GM21447 (cell line): ENCODE results near the gene ESPN.
"Not testable (repeated sequence)": the region's sequence is repeated elsewhere in the genome, so short reads cannot be mapped to it uniquely, and the experiment has no call there.

Source experiments
- ATAC-seq: cut with Tn5 transposase; IDR thresholded peaks from one replicate; pipeline ENCODE4 v1.9.1; 2021; ENCODE audit not compliant: unreplicated experiment

ESPN gene, protein sequence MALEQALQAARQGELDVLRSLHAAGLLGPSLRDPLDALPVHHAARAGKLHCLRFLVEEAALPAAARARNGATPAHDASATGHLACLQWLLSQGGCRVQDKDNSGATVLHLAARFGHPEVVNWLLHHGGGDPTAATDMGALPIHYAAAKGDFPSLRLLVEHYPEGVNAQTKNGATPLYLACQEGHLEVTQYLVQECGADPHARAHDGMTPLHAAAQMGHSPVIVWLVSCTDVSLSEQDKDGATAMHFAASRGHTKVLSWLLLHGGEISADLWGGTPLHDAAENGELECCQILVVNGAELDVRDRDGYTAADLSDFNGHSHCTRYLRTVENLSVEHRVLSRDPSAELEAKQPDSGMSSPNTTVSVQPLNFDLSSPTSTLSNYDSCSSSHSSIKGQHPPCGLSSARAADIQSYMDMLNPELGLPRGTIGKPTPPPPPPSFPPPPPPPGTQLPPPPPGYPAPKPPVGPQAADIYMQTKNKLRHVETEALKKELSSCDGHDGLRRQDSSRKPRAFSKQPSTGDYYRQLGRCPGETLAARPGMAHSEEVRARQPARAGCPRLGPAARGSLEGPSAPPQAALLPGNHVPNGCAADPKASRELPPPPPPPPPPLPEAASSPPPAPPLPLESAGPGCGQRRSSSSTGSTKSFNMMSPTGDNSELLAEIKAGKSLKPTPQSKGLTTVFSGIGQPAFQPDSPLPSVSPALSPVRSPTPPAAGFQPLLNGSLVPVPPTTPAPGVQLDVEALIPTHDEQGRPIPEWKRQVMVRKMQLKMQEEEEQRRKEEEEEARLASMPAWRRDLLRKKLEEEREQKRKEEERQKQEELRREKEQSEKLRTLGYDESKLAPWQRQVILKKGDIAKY

DNA sequence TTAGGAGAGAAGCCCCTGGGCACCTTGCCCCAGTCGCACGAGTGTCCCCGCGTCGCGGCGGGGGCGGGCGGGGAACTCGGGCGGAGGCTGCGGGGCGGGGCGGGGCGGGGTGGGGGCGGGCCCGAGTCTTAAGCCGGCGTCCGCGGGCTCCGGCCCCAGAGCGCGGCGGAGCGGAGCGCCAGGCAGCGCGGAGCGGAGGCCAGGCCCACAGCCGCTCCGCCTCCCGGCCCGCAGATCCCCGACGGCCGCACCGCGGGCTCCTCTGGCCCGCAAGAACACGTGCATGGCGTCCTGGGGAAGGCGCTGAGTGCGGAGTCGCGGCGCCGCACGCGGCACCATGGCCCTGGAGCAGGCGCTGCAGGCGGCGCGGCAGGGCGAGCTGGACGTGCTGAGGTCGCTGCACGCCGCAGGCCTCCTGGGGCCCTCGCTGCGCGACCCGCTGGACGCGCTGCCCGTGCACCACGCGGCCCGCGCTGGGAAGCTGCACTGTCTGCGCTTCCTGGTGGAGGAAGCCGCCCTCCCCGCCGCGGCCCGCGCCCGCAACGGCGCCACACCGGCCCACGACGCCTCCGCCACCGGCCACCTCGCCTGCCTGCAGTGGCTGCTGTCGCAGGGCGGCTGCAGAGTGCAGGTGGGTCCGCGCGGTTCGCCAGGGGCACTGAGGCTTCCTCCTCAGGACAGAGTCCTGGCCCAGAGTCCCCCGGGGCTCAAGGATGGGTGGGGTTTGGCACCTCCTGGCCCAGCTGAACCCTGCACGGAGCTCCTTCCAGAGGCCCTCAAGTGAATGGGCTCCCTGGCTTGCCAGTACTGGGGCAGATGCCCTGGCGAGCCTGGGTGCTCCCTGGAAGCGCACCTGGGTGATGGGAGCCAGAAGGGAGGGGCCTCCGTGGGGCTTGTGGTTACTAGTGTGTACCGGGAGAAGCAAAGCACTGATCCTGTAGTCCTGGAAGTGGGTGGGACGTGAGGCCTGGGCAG, at the start of gene ESPN:
Gene ESPN (plus strand): TSS at position 158 of the 975 bp plus-strand sequence. CDS start 180 bp downstream, at position 338.
- no peak for ATAC-seq

GRCh38 chr1:6378096-6378746, 46.4 kb upstream of the ESPN start:
- ATAC-seq = no peak

DNA sequence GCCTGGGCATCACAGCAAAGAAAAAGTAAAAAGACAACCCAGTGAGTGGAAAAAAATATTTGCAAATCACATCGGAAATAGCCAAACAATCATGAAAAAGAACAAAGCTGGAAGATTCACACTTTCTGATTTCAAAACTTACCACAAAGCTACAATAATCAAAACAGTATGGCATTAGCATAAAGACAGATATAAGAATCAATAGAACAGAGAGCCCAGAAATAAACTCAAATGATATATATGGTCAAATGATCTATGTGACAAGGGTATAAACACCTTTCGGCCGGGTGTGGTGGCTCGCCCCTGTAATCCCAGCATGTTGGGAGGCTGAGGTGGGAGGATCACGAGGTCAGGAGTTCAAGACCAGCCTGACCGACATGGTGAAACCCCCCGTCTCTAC, 44.5 kb upstream of the ESPN start:
- ATAC-seq = no peak

GRCh38 chr1:6384135-6384534, 40.4 kb upstream of the ESPN start:
- no peak for ATAC-seq

DNA sequence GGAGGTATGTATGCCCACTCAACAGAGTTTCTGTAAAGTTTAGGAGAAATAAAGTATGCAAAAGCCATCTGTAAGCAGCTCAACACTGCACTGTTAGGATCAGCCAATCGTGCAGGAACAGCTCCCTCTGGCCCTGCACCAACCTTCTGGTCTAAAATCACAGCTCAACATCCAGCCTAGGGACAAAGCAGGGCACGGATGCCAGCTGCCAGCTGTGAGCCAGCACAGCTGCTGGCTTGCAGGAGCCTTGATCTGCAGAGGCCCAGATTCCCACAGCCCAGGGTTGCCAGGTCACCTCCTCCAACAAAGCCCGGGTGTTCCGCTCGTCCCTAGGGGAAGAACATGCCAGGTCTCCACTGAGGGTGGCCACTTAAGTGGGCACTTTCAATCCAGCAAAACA, 39.6 kb upstream of the ESPN start:
- ATAC-seq = no peak

- no peak for ATAC-seq
Measured at GRCh38 chr1:6385488-6386191, 38.9 kb upstream of the ESPN start.

- no peak for ATAC-seq
Measured at GRCh38 chr1:6386371-6386949, 38.1 kb upstream of the ESPN start.

GRCh38 chr1:6389971-6390370, 34.6 kb upstream of the ESPN start:
- ATAC-seq = no peak

DNA sequence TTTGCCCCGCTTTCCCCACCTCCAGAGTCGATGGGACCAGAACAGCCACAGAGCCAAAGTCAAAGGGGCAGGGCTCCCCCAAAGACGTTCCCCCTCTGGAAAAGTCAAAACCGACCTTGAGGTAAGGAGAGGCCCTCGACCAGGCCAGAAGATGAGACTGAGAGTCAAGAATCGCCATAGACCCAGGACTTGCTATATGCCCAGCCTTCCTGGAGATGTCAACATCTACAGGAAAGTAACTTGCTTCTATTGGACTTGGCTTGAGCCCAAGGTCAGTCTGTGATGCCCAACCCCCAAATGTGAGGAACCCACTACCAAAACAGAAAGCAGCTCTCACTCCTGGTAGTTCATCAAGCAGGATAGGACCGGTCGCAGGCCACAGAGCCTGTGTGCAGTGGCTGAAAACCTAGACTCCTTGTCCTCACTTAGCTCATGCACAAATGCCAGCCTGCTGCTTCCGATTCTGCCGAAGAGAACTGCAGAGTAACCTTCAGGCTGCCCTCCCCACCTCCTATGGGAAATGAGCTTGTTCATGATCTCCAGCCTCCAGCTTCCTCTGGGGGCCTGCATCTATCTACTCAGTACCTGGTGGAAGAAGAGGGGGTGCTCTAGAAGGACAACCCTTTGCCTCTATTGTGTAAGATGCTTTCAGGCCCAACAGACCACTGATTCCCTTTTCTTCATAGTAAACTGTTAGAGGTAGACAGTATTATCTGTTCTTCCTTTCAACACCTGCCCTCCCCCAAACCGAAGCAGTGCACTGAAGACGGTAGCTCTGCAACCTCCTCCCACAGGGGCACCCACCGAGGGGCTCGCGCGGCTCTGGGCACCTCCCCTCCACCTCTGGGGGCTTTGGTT, 32.4 kb upstream of the ESPN start:
- ATAC-seq = no peak

DNA sequence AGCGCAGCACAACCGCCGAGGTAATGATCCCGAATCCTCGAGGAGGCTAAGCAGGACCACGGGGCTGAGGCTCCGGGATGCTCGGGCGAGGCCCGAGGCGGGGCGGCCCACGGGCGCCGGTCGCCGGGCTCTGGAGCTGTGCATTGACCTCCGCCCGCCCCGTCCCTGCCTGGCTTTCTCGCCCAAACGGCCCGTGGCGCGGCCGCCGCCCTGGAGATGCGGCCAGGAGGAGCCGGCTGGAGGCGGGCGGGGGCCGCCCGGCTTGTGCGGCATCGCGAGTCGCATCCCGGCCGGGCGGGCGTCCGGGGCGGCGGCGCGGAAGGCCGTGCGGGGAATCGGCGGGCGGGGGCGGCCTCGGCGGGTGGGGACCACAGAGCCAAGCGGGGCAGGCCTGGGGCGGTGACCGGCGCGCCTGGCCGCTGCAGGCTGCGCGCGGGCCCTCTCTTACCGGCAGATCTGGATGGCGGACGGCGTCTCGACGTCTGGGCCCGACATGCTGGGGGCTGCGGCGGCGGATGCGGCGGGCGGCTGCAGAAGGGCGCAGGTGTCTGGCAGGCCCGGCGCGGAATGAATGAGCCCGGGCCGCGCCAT, 31.7 kb upstream of the ESPN start:
- ATAC-seq = no peak

DNA sequence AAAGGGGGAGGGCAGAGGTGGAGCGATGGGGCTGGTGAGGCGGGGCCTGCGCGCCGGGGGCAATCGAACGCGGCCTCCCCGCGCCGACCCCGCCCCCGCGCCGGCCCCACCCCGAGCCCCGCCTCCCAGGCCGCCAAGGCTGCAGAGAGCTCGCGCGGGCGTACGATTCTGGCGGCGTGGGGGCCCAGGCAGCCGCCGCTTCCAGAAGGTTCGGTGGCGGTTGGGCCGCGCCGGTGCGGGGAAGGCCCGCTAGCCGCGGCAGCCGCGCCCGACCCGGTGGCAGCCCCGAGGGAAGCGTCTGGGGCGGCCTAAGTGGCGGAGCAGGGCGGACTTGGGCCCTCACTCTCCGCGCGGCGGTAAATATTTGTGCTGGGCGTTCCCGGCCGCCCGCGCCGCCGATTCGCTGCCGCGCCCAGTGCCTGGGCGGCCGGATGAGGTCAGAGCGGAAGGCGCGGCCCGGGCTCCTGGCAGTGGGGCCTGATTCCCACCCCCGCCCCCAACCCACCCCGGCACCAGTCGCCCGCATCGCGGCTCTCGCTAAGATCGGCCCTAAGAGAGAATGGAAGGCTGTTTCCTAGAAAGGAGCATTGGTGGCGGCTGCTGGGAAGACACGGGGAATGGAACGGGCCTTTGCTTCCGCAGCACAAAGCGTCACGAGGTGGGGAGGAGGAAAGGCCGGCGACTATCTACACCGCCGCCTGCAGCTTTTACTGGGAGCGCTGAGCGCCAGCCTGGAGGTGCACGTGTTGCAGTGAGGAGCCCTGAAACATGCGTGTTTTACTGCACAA, 31.0 kb upstream of the ESPN start, which contains the start of gene ACOT7:
Gene ACOT7 (minus strand): TSS at position 368 of the 788 bp plus-strand sequence. CDS start 368 bp downstream, outside the sequence.
- peak; percentile 73 for ATAC-seq

DNA sequence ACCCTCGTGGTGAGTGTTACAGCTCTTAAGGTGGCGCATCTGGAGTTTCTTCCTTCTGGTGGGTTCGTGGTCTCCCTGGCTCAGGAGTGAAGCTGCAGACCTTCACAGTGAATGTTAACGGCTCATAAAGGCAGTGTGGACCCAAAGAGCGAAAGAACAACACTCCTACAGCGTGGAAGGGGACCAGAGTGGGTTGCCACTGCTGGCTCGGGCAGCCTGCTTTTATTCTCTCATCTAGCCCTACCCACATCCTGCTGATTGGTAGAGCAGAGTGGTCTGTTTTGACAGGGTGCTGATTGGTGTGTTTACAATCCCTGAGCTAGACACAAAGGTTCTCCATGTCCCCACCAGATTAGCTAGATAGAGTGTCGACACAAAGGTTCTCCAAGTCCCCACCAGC, 29.4 kb upstream of the ESPN start:
- ATAC-seq = not testable (repeated sequence)

DNA sequence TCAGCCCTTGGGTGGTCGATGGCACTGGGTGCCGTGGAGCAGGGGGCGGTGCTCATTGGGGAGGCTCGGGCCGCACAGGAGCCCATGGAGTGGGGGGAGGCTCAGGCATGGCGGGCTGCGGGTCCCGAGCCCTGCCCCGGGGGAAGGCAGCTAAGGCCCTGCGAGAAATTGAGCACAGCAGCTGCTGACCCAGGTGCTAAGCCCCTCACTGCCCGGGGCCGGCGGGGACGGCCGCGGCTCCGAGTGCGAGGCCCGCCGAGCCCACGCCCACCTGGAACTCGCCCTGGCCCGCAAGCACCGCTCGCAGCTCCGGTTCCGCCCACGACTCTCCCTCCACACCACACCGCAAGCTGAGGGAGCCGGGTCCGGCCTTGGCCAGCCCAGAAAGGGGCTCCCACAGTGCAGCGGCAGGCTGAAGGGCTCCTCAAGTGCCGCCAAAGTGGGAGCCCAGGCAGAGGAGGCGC, 28.8 kb upstream of the ESPN start:
- ATAC-seq = not testable (repeated sequence)

DNA sequence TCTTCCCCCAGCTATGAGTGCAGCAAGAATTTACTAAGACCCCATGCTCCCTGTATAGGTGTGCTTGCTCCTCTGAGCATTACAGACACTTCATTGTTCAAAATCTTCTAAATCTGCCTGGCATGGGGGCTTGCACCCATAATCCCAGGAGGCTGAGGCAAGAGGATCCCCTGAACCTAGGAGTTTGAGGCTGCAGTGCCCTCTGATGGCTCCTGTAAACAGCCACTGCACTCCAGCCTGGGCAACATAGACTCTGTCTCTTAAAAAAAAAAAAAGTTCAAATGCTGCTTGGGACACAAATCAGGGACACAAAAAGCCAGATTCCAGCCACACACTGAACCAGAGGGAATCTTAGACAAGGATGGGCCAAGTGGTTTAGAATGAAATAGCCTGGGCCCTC, 27.6 kb upstream of the ESPN start:
- ATAC-seq = no peak

- no peak for ATAC-seq
Measured at GRCh38 chr1:6397844-6398441, 26.6 kb upstream of the ESPN start.

DNA sequence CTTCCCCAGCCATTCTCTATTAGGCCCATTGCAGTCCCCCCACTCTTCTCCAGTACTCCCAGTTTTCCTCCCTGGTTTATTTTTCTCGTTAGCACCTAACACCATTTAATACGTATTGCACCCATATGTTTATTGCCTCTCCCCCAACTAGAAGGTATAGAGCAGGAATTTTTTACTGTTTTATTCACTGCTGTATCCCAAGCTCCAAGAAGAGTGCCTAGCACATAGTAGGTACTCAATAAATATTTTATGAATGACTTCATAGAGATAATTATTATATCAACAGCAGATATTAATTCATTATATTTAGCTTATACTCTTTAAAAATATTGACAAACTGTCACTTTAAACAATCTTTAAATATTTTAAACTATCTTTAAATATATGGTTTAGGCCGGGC, 25.3 kb upstream of the ESPN start:
- no peak for ATAC-seq

DNA sequence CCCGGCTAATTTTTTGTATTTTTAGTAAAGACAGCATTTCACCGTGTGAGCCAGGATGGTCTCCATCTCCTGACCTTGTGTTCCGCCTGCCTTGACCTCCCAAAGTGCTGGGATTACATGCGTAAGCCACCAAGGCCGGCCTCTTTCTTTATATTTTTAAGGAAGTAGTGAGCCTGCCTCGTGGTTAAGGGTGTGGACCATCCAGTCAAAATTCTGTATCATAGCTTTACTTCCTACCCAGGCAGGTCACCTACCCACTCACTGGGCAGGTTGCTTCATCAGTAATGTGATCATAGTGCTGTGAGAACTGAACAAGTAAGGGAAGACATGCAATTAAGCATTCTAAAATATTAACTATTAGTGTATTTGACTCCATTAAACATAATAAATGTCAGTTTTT, 22.9 kb upstream of the ESPN start:
- ATAC-seq = no peak
